ENCODE results near the gene NTF4.

NTF4 gene

GRCh38 chr19:49064768-49065611 is at the start of gene NTF4:
TSS of gene NTF4 (minus strand) at chr19:49064818. CDS start at chr19:49061997, 2,821 bp downstream.
- Histone ChIP-seq H3K4me3 (peak within 1 kb of the TSS; percentile 11 to 43 (median 28)), H3K27ac (peak within 1 kb of the TSS in 18 of 21 experiments; percentile 2 to 88 (median 58))

GRCh38 chr19:49113762-49114629 is 49.4 kb upstream of the NTF4 start, which contains the start of gene LIN7B:
TSS of gene LIN7B (plus strand) at chr19:49114370. CDS start at chr19:49114405, 35 bp downstream.
- peak within 1 kb of the TSS; percentile 23 to 87 (median 80) for H3K27ac ChIP-seq

GRCh38 chr19:49111218-49111998 is 46.8 kb upstream of the NTF4 start:
- no peak overlapping the region for H3K4me3 ChIP-seq
- H3K27ac ChIP-seq = no peak overlapping the region

More at GRCh38 chr19:49113762-49114629, 49.4 kb upstream of the NTF4 start, which contains the start of gene LIN7B:
- peak within 1 kb of the TSS; percentile 66 to 96 (median 86) for H3K4me3 ChIP-seq

GRCh38 chr19:49110567-49110966 is 45.9 kb upstream of the NTF4 start:
- H3K27ac ChIP-seq = no peak overlapping the region

GRCh38 chr19:49109569-49110233 is 45.1 kb upstream of the NTF4 start:
- H3K4me3 ChIP-seq = no peak overlapping the region
- H3K27ac ChIP-seq = no peak overlapping the region

More at GRCh38 chr19:49110567-49110966, 45.9 kb upstream of the NTF4 start:
- no peak overlapping the region for H3K4me3 ChIP-seq

- Histone ChIP-seq H3K27ac (no peak overlapping the region), H3K4me3 (no peak overlapping the region)
Observed at GRCh38 chr19:49109051-49109450, 44.4 kb upstream of the NTF4 start.

- Histone ChIP-seq H3K4me3 (no peak overlapping the region), H3K27ac (no peak overlapping the region)
Observed at GRCh38 chr19:49107625-49108459, 43.2 kb upstream of the NTF4 start.

GRCh38 chr19:49106648-49107135 is 42.1 kb upstream of the NTF4 start:
- no peak overlapping the region for H3K27ac ChIP-seq
- no peak overlapping the region for H3K4me3 ChIP-seq

GRCh38 chr19:49104229-49104864 is 39.7 kb upstream of the NTF4 start:
- no peak overlapping the region for H3K27ac ChIP-seq
- no peak overlapping the region for H3K4me3 ChIP-seq

- H3K4me3 ChIP-seq = no peak overlapping the region
Observed at GRCh38 chr19:49103331-49104085, 38.9 kb upstream of the NTF4 start.

GRCh38 chr19:49102303-49102702 is 37.7 kb upstream of the NTF4 start:
- Histone ChIP-seq H3K4me3 (no peak overlapping the region), H3K27ac (no peak overlapping the region)

More at GRCh38 chr19:49103331-49104085, 38.9 kb upstream of the NTF4 start:
- no peak overlapping the region for H3K27ac ChIP-seq

GRCh38 chr19:49101160-49101559 is 36.5 kb upstream of the NTF4 start:
- H3K4me3 ChIP-seq = no peak overlapping the region
- no peak overlapping the region for H3K27ac ChIP-seq

- Histone ChIP-seq H3K4me3 (no peak overlapping the region), H3K27ac (no peak overlapping the region)
Observed at GRCh38 chr19:49098795-49099194, 34.2 kb upstream of the NTF4 start.

GRCh38 chr19:49097453-49098288 is 33.1 kb upstream of the NTF4 start:
- H3K27ac ChIP-seq = no peak overlapping the region
- no peak overlapping the region for H3K4me3 ChIP-seq

GRCh38 chr19:49094505-49095482 is 30.2 kb upstream of the NTF4 start:
- no peak overlapping the region for H3K27ac ChIP-seq
- no peak overlapping the region for H3K4me3 ChIP-seq
